Measurements from ENCODE around the gene RAB11B.
"Not testable (repeated sequence)": the region's sequence is repeated elsewhere in the genome, so short reads cannot be mapped to it uniquely, and the experiment has no call there.

RAB11B gene

DNA sequence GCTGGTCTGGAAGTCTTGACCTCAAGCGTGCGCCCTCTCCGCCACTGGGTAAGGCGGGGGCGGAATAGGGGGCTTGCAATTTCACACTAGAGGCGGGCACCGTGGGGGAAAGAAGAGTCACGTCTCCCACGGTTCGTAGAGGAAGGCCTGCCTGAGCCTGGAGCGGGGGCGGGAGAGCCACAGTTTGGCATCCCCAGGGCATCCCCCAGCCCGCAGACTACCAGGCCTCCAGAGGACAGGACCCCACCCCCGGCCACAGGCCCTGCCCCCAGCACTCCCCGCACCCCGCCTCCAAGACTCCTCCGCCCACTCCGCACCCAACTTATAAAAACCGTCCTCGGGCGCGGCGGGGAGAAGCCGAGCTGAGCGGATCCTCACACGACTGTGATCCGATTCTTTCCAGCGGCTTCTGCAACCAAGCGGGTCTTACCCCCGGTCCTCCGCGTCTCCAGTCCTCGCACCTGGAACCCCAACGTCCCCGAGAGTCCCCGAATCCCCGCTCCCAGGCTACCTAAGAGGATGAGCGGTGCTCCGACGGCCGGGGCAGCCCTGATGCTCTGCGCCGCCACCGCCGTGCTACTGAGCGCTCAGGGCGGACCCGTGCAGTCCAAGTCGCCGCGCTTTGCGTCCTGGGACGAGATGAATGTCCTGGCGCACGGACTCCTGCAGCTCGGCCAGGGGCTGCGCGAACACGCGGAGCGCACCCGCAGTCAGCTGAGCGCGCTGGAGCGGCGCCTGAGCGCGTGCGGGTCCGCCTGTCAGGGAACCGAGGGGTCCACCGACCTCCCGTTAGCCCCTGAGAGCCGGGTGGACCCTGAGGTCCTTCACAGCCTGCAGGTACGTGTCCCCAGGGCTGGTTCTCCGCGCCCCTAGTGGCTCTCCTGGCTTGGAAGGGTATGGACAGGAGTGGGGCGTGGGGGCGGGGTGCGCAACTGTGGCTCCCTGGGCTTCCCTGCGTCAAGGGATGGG is 26.1 kb upstream of the RAB11B start, which contains the start of gene ANGPTL4:
TSS of gene ANGPTL4 (plus strand) at position 353 of the 969 bp plus-strand sequence. CDS start at position 520, 167 bp downstream.
- no peaks in the 10 kb centered on the region for H3K9me3 Mint-ChIP-seq
- peaks cover 14% of the 10 kb centered on the region for H3K4me1 Mint-ChIP-seq (ENCODE audit: low read depth)
- peak within 1 kb of the TSS; percentile 91 for H3K4me3 Mint-ChIP-seq
- H3K27ac Mint-ChIP-seq = peak within 1 kb of the TSS; percentile 68
- H3K36me3 Mint-ChIP-seq (ENCODE audit: low read depth) = no peaks in the 10 kb centered on the region
- H3K27me3 Mint-ChIP-seq (ENCODE audit: low read depth) = peaks cover 43% of the 10 kb centered on the region

DNA sequence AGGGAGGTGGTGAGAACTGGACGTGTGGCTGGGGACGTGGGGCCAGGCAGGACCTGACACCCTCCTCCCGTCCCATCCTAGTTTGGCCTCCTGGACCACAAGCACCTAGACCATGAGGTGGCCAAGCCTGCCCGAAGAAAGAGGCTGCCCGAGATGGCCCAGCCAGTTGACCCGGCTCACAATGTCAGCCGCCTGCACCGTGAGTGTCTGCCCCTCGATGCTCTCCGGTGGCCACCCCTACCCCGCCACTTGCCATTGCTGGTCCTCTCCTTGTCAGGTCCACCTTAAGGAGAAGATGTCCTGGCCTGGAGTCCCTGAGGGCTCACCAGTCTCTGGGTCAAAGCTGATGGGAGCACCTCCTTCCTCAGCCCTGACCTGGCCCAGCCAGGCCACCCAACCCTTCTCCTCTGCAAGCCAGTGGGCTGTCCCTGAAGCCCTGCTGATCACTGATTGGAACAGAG is 24.0 kb upstream of the RAB11B start:
- H3K9me3 Mint-ChIP-seq = no peaks in the 10 kb centered on the region
- no peak overlapping the region for H3K27ac Mint-ChIP-seq
- H3K4me3 Mint-ChIP-seq = no peak overlapping the region
- peaks cover 14% of the 10 kb centered on the region for H3K4me1 Mint-ChIP-seq (ENCODE audit: low read depth)
- peaks cover 43% of the 10 kb centered on the region for H3K27me3 Mint-ChIP-seq (ENCODE audit: low read depth)
- H3K36me3 Mint-ChIP-seq (ENCODE audit: low read depth) = no peaks in the 10 kb centered on the region

DNA sequence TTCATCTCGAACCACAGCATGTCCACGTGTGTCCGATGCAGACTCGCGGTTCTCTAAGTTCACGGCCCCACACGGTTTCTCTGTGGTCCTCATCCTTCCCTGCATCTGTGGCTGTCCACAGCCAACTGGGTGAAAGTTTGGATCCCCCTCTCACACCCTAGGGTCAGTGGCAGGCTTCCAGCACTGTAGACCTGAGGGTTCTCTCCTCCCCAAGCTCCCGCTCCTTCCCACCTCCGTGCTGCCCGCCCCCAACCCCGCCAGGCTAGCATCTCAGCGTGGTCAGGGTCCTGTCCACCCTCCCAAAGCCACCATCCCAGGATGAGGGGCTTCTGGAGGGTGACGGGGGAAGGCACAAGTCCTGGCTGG is 23.2 kb upstream of the RAB11B start:
- Mint-ChIP-seq H3K27me3 (ENCODE audit: low read depth) (peaks cover 43% of the 10 kb centered on the region), H3K4me3 (no peak overlapping the region), H3K36me3 (ENCODE audit: low read depth) (no peaks in the 10 kb centered on the region), H3K9me3 (no peaks in the 10 kb centered on the region), H3K4me1 (ENCODE audit: low read depth) (peaks cover 15% of the 10 kb centered on the region), H3K27ac (no peak overlapping the region)

DNA sequence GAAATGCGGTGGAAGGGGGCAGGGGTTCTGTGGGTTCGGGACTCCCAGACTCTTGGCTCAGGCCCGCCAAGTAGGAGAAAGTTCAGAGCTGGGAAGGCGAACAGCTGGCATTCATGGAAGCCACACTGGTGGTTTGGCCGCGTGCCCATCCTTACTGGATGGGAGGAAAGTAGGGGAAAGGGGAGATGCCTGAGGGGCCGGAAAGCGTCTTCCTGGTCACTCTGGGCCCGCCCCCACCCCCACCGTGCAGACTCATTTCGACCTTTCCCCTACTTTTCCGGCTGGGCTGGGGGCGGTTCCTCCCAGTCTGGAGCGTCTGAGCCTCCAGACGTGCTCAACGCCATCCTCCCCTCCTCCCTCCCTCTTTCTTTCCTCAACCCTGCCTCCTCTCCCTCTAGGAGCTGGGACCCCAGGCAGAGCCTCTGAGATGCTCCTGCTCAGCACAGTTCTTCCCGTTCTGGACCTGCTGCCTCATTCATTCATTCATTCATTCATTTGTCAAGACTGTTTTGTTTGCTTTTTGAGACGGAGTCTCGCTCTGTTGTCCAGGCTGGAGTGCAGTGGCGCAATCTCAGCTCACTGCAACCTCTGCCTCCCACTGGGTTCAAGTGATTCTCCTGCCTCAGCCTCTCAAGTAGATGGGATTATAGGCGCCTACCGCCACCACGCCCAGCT is 22.7 kb upstream of the RAB11B start:
- H3K27ac Mint-ChIP-seq = no peak overlapping the region
- H3K4me1 Mint-ChIP-seq (ENCODE audit: low read depth) = peaks cover 13% of the 10 kb centered on the region
- H3K36me3 Mint-ChIP-seq (ENCODE audit: low read depth) = no peaks in the 10 kb centered on the region
- H3K4me3 Mint-ChIP-seq = no peak overlapping the region
- peaks cover 39% of the 10 kb centered on the region for H3K27me3 Mint-ChIP-seq (ENCODE audit: low read depth)
- H3K9me3 Mint-ChIP-seq = no peaks in the 10 kb centered on the region

DNA sequence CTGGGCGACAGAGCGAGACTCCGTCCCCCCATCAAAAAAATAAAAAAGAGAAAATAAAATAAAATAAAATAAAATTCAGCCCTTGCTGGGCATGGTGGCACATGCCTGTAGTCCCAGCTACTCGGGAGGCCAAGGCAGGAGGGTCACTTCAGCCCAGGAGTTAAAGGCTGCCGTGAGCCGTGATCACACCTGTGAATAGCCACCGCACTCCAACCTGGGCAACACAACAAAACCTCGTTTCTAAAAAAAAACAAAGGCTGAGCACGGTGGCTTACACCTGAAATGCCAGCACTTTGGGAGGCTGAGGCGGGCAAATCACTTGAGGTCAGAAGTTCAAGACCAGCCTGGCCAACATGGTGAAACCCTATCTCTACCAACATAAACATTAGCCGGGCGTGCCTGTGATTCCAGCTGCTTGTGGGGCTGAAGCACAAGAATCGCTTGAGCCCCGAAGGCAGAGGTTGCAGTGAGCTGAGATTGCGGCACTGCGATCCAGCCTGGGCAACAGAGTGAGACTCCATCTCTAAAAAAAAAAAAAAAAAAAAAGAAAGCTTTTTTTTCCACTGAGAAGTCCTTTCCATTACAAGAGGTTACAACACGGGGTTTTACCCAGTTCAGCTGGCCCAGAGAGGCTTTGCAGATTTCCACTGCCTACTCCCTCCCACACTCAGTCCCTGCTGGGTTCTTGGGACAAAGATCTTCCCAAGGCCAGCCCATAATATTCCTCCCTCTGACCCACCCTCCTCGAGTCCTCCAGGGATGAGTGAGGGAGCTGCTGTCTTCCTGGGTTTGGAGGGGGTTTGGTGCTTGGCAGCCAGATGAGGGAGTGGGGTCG is 19.8 kb upstream of the RAB11B start:
- peaks cover 22% of the 10 kb centered on the region for H3K27me3 Mint-ChIP-seq (ENCODE audit: low read depth)
- no peak overlapping the region for H3K27ac Mint-ChIP-seq
- no peak overlapping the region for H3K4me3 Mint-ChIP-seq
- no peaks in the 10 kb centered on the region for H3K9me3 Mint-ChIP-seq
- peaks cover 5% of the 10 kb centered on the region for H3K4me1 Mint-ChIP-seq (ENCODE audit: low read depth)
- no peaks in the 10 kb centered on the region for H3K36me3 Mint-ChIP-seq (ENCODE audit: low read depth)

DNA sequence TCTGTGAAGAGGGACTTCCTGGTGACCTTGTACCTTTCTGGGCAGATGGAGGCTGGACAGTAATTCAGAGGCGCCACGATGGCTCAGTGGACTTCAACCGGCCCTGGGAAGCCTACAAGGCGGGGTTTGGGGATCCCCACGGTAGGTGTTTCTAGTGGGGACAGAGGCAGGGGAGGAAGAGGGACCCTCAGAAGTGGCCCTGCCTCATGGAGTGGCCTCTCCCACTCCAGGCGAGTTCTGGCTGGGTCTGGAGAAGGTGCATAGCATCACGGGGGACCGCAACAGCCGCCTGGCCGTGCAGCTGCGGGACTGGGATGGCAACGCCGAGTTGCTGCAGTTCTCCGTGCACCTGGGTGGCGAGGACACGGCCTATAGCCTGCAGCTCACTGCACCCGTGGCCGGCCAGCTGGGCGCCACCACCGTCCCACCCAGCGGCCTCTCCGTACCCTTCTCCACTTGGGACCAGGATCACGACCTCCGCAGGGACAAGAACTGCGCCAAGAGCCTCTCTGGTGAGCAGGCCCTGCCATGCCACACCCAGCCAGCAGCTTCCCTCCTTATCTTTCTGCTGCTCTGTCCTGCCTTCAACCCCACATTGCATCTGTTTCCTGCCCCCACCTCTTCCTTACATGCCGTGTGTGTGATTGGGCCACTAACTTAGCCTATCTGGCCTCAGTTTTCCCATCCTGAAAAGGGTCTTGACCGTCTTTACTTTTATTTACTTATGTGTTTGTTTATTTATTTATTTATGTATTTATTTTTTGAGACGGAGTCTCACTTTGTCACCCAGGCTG is 19.0 kb upstream of the RAB11B start:
- no peaks in the 10 kb centered on the region for H3K9me3 Mint-ChIP-seq
- H3K4me3 Mint-ChIP-seq = no peak overlapping the region
- no peaks in the 10 kb centered on the region for H3K36me3 Mint-ChIP-seq (ENCODE audit: low read depth)
- H3K27ac Mint-ChIP-seq = no peak overlapping the region
- H3K27me3 Mint-ChIP-seq (ENCODE audit: low read depth) = peaks cover 15% of the 10 kb centered on the region
- H3K4me1 Mint-ChIP-seq (ENCODE audit: low read depth) = peaks cover 5% of the 10 kb centered on the region

DNA sequence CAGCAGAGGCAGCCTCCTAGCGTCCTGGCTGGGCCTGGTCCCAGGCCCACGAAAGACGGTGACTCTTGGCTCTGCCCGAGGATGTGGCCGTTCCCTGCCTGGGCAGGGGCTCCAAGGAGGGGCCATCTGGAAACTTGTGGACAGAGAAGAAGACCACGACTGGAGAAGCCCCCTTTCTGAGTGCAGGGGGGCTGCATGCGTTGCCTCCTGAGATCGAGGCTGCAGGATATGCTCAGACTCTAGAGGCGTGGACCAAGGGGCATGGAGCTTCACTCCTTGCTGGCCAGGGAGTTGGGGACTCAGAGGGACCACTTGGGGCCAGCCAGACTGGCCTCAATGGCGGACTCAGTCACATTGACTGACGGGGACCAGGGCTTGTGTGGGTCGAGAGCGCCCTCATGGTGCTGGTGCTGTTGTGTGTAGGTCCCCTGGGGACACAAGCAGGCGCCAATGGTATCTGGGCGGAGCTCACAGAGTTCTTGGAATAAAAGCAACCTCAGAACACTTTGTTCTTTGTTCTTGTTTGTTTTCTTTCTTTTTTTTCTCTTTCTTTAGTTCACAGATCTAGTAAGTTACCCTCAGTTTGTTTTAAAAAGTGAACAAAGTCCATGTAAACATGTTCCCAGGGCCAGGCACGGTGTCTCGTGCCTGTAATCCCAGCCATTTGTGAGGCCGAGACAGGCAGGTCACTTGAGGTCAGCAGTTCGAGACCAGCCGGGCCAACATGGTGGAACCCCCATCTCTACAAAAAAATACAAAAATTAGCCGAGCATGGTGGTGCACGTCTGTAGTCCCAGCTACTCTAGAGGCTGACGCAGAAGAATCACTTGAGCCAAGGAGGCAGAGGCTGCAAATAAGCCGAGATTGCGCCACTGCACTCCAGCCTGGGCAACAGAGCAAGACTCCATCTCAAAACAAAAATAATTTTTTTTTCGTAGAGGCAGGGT is 16.0 kb upstream of the RAB11B start:
- peaks cover 8% of the 10 kb centered on the region for H3K4me1 Mint-ChIP-seq (ENCODE audit: low read depth)
- no peaks in the 10 kb centered on the region for H3K36me3 Mint-ChIP-seq (ENCODE audit: low read depth)
- no peak overlapping the region for H3K27ac Mint-ChIP-seq
- no peaks in the 10 kb centered on the region for H3K27me3 Mint-ChIP-seq (ENCODE audit: low read depth)
- no peaks in the 10 kb centered on the region for H3K9me3 Mint-ChIP-seq
- H3K4me3 Mint-ChIP-seq = no peak overlapping the region

DNA sequence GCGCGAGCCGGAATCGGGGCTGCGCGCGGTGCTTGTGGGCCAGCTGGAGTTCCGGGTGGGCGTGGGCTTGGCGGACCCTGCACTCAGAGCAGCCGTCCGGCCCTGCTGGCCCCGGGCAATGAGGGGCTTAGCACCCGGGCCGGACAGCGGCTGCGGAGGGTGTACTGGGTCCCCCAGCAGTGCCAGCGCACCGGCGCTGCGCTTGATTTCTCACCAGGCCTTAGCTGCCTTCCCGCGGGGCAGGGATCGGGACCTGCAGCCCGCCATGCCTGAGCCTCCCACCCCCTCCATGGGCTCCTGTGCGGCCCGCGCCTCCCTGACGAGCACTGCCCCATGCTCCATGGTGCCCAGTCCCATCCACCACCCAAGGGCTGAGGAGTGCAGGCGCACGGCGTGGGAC is 14.4 kb upstream of the RAB11B start:
- not testable (repeated sequence) for H3K27ac Mint-ChIP-seq; H3K27me3 Mint-ChIP-seq (ENCODE audit: low read depth); H3K36me3 Mint-ChIP-seq (ENCODE audit: low read depth); H3K9me3 Mint-ChIP-seq; H3K4me1 Mint-ChIP-seq (ENCODE audit: low read depth); H3K4me3 Mint-ChIP-seq

DNA sequence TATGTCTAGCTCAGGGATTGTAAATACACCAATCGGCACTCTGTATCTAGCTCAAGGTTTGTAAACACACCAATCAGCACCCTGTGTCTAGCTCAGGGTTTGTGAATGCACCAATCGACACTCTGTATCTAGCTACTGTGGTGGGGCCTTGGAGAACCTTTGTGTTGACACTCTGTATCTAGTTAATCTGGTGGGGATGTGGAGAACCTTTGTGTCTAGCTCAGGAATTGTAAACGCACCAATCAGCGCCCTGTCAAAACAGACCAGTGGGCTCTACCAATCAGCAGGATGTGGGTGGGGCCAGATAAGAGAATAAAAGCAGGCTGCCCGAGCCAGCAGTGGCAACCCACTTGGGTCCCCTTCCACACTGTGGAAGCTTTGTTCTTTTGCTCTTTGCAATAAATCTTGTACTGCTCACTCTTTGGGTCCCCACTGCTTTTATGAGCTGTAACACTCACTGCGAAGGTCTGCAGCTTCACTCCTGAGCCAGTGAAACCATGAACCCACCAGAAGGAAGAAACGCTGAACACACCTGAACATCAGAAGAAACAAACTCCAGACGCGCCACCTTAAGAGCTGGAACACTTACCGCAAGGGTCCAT is 13.7 kb upstream of the RAB11B start:
- H3K27ac Mint-ChIP-seq = not testable (repeated sequence)

DNA sequence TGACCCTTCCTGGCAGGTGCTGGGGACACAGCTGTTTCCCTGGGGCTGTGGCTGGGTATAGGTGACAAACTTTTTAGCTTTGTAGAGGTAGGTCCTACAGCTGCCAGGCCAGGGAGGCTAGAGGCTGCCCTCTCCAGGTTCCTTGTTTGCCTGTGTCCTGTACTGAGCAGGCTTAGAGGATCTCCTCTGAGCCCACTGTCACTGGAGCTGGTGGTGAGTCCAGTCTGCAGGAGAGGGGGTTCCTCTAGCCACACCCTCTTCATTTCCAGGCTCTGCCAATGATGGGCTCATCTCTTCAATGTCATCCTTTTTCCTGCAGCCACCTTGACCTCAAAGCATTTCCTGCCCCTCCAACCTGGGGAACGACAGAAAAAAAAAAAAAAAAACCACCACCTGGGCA is 12.6 kb upstream of the RAB11B start:
- H3K4me3 Mint-ChIP-seq = no peak overlapping the region
- H3K36me3 Mint-ChIP-seq (ENCODE audit: low read depth) = no peaks in the 10 kb centered on the region

More for the DNA sequence above, 13.7 kb upstream of the RAB11B start:
- not testable (repeated sequence) for H3K9me3 Mint-ChIP-seq; H3K4me3 Mint-ChIP-seq; H3K4me1 Mint-ChIP-seq (ENCODE audit: low read depth); H3K36me3 Mint-ChIP-seq (ENCODE audit: low read depth); H3K27me3 Mint-ChIP-seq (ENCODE audit: low read depth)

DNA sequence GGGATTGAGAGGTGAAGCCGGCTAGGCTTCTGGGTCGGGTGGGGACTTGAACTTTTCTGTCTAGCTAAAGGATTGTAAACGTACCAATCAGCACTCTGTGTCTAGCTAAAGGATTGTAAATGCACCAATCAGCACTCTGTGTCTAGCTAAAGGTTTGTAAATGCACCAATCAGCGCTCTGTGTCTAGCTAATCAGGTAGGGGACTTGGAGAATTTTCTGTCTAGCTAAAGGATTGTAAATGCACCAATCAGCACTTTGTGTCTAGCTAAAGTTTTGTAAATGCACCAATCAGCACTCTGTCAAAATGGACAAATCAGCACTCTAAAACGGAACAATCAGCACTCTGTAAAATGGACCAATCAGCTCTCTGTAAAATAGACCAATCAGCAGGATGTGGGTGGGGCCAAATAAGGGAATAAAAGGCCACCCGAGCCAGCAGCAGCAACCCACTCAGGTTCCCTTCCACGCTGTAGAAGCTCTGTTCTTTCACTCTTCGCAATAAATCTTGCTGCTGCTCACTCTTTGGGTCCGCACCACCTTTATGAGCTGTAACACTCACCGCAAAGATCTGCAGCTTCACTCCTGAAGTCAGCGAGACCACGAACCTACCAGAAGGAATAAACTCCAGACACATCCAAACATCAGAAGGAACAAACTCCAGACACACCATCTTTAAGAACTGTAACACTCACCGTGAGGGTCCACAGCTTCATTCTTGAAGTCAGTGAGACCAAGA is 10.8 kb upstream of the RAB11B start:
- not testable (repeated sequence) for H3K4me3 Mint-ChIP-seq; H3K36me3 Mint-ChIP-seq (ENCODE audit: low read depth); H3K27me3 Mint-ChIP-seq (ENCODE audit: low read depth); H3K9me3 Mint-ChIP-seq; H3K27ac Mint-ChIP-seq; H3K4me1 Mint-ChIP-seq (ENCODE audit: low read depth)

More for the DNA sequence above, 12.6 kb upstream of the RAB11B start:
- no peak overlapping the region for H3K27ac Mint-ChIP-seq
- H3K27me3 Mint-ChIP-seq (ENCODE audit: low read depth) = no peaks in the 10 kb centered on the region
- peaks cover 6% of the 10 kb centered on the region for H3K4me1 Mint-ChIP-seq (ENCODE audit: low read depth)
- no peaks in the 10 kb centered on the region for H3K9me3 Mint-ChIP-seq

DNA sequence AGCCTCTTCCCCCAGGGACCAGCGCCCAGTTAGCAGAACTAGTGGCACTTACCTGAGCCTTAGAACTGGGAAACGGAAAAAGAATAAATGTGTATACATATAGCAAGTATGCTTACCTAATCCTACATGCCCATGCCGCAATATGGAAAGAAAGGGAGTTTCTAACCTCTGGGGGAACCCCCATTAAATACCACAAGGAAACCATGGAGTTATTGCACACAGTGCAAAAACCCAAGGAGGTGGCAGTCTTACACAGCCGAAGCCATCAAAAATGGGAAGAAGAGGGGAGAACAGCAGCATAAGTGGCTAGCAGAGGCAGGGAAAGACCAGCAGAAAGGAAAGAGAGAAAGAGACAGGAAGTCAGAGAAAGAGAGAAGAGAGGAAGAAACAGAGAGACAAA is 5.6 kb upstream of the RAB11B start:
- not testable (repeated sequence) for H3K4me3 Mint-ChIP-seq; H3K9me3 Mint-ChIP-seq; H3K4me1 Mint-ChIP-seq (ENCODE audit: low read depth); H3K27me3 Mint-ChIP-seq (ENCODE audit: low read depth); H3K36me3 Mint-ChIP-seq (ENCODE audit: low read depth)
- peak overlapping the region; percentile 10 for H3K27ac Mint-ChIP-seq

Measured in T-helper 1 cell treated with Interleukin-12 subunit alpha and Interleukin-12 subunit beta and Interleukin-4 antibody, amounts not matched to agents 30 μg/mL and 1 μg/mL, for 36 hours (primary cell).